ENCODE results near the gene IGLL5. TPM values are rescaled to one million over a fixed set of nuclear protein-coding genes. Genes with fewer than 3 reads are reported as not detected.
"Not testable (repeated sequence)": the region's sequence is repeated elsewhere in the genome, so short reads cannot be mapped to it uniquely, and the experiment has no call there.

IGLL5 gene
- total RNA-seq, 1 experiment from 2014 or later: not detected

DNA sequence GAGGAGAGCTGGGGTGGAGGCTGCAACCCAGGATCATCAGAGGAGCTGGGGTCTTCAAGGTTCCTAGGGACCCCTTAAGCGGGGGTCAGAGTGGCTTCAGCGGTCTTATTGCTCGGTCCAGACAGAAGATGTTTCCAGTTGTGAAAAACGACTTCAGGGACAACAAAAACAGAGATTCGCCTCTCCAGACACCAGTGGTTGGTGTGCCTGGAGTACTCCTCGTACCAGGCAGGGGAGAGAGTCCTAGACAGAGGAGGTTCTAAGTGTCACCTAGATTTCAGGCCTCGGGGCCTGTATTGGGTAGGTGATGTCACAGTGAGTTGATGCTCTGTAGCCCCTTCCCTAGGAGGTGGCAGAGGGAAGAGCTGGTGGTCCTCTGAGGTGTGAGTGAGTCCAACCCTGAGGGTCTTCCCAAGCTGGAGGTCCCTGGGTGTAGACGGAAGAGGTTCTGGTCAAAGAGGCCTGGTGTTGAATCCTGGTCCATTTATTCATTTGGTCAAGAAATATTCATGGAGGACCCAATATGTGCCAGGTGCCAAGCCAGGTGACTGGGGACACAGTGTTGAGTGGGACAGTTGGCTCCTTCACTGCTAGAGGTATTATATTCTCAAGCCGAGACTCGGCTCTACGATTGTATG, 4.4 kb upstream of the IGLL5 start:
- no peak for DNase-seq (ENCODE audit: low read depth)

DNA sequence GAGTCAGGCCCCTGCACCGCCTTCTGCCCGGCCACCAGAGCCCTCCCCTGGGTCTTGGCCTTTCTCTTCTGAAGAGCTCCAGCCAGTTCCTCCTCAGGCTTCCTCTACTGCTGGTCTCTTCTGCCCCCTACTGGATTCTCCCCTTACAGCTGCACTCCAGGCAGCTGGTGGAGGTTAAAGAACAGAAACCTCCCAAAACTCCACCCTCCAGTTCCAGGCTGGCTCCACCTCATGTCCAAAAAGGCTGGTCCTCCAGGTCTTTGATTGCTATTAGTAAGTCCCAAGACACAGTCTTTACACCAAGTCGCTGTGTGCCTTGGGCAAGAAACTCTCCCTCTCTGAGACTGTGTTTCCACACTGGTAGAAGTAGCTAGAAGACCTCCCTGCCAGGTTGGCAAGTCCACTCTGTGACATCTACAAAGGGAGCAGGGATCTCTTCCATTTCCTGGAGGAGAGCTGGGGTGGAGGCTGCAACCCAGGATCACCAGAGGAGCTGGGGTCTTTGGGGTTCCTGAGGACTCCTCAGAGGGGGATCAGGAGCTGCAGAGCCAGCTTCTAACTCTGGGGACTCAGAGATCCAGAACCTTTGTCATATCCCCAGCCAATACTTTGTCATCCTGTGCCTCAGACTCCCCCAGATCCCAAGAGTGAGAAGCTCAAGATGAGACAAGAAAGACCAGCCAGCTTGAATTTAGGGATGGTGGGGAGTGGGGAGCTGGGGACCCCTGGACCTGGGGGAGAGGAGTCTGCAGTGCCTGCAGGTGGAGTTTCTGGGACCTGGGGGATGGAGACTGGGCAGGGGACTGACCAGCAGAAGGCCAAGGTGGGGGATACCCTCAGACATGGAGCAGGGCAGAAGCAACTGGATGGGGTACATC, 3.4 kb upstream of the IGLL5 start:
- peak; percentile 61 for DNase-seq (ENCODE audit: low read depth)

DNA sequence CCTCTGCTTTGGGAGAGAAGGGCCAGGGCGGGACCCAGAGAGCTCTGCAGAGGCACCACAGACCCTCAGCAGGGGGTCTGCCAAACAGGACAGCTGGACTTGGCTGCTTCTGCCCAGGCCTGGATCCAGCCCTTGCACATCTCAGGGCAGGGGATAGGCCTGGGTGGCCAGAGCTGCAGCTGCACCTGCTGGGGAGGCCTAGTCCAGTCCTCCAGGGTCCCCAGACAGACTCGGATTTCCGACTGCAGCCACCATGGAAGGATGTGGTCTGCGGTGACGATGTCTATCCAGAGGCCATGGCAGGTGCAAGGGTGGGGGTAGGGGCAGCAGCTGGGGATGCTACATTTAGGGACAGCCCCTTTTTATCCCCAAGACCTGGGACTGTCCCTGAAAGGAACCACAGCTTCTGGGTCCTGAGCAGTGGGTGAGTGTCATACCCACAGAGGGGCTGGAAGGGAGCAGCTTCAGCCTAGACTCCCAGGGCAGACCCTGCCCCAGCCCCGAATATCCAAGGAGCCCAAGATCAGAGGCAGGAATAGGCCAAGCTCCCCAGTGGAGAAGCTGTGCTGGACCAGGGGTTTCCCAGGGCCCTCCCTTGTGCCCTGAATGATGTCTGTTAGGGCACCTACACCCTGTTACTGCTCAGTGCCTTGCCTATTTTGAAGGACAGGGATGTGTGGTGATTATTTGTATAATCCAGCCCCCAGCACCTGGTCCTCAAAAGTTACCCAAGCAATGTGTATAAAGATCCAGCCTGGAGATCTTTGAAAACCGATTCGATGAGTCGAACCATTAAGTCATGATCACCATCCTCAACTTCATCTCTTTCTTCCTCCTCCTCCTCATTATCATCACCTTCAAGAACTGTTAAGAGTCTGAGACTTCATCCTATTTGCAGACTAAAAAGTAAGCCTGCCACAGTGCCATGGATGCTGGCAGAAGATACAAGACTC, 2.5 kb upstream of the IGLL5 start:
- DNase-seq (ENCODE audit: low read depth): no peak

DNA sequence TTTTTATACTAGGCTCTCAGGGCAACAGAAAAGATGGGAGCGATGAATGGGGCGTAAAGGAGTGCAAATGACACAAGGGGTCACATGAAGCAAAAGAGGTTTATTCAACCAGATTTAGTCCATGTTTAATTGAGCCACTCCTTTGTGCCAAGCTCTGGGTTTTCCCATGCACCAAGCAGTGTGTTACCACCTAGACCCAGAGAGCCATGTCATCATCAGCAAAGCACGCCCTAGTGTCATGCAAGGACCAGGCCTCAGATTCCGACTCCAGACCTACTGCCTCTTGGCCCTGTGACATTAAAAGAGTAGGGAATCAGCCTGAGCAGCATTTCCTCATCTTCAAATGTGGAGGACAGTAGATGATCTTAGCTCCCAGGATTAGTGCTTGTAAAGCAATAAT, 1.1 kb upstream of the IGLL5 start:
- DNase-seq (ENCODE audit: low read depth): no peak

DNA sequence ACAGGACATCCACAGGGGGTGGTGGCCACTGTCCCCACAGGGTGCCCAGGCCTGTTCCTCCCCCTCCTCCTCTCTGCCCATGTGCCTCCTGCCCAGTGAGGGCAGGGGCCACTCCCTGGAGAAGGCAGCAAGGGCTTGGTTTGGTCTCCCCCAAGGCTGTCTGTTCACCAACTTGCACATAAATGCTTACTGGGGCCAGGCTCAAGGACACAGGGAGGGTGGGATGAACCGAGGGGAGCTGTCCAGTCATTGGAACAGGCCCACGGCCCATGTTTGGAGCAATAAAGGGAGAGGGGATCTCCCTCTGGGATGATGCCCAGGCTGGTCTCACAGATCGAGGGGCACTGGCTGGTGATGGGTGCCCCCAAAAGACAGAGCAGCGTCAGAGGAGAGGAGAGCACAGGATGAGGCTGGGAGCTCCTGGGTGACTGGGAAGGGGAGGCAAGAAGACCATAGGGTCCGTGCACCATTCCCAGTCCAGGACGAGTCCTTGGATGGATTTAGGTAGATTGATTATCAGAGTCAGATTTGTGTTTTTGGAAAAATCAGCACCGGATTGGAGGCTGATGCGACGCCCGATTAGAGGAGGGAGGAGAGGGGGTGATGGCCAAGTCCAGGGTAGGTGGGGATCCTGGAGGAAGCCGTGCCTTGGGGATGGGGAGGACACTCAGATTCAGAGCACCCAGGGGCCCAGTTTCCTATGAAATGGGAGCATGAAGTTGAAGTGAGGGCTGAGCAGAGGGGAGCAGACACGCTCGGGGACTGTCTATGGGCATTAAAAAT, 1.1 kb downstream of the IGLL5 start:
- no peak for DNase-seq (ENCODE audit: low read depth)

DNA sequence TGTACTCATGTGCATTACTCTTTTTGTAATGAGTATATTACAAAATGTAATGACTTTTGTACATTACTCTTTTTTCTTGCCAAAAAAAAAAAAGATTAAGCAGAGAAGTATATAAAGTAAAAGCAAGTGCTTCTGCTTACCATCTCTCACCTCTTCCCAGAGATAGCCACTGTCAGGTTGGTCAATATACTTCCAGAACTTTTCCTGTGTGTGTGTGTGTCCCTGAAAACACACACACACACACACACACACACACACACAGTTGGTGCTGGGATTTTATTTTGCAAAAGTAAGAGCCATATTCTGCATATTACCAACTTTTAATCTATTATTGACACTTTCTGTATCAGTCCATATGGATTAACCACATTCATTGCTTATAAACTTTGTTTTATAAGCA, 2.5 kb downstream of the IGLL5 start:
- no peak for DNase-seq (ENCODE audit: low read depth)

DNA sequence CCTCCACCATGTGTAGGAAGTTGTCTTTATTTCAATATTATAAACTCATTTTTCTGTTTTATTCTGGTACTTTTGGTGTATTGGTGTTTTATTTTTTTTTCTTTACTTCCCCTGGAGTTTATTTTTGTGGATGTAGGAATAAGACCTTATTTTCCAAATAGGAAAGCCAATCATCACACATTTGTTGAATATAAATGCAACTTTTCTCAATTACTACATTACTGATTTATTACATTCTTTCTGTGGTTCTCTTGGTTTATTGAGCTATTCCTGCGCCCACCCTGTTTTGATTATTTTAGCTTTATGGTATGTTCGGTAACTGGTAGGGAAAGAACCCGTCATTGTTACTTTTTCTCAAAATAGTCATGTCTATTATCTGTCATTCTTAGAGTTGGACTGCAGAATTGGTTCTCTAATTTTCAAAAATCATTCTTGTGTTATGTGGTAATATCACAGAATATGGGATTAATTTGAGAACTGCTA, 3.6 kb downstream of the IGLL5 start:
- no peak for DNase-seq (ENCODE audit: low read depth)

DNA sequence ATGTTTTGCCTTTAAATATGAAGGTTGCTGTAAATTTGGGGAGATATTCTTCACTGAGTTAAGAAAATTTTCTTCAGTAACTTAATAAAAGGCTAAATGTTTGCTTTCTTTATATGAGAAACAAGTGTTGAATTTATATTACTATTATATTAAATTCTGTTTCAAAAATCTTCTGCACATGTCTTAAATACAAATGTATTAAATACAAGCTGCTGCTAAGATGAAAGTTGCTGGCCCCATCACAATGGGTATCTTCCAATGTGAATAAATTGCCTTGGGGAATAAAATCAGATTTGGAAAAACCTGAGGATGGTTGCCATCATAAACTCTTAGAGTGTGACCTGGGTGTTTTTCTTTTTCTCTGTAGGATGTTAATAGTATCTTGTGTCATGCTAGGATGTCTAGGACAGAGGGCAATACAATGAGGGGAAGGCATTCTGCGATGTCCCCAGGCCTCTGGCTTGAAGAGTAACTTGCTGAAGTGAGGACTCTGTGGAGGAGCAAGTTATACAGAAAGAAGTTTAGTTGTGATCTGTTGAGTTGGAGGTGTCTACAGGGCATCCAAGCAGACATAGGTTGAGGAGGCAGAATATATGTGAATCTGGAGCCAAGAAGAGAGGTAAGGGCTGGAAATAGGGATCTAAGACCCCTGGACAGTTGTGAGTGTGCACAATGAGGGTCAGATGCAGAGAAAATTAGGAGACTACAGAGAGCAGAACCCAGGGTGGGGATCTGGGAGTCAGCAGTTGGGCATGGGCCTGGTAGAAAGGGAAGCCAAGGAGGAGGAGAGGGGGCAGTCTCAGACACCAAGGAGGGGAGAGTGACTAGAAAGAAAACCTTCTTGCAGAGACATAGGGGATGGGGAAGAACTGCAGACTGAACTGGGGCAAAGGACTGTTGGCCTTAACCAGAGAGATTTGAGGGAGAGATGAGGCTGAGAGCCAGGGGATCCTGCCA, 4.8 kb downstream of the IGLL5 start:
- DNase-seq (ENCODE audit: low read depth): no peak

DNA sequence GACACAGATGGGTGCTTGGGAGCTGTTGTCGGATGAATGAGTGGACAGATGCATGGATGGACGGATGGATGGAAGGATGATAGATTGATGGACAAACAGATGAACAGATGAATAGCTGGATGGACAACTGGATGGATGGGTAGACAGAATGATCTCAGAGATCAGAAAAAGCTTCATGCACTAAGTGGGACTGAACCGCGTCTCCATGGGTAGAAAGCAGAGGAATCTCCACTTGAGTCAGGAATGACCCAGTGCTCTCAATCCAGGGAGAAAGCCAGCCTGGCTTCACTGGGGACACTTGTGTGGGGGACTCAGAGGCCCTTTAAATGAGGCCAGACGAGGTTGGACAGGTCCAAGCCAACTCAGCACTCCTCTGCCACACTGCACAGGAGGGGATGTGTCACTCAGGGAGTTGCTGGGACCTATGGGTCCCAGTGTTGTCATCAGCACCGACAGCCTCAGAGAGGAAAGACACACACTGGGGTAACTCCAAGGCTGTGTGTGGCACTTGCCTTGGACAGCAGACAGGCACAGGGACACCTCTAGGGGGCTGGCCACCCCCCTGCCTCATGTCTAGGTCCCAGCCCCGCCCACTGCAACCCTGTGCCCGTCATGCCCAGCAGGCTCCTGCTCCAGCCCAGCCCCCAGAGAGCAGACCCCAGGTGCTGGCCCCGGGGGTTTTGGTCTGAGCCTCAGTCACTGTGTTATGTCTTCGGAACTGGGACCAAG, 5.6 kb downstream of the IGLL5 start:
- DNase-seq (ENCODE audit: low read depth): no peak

DNA sequence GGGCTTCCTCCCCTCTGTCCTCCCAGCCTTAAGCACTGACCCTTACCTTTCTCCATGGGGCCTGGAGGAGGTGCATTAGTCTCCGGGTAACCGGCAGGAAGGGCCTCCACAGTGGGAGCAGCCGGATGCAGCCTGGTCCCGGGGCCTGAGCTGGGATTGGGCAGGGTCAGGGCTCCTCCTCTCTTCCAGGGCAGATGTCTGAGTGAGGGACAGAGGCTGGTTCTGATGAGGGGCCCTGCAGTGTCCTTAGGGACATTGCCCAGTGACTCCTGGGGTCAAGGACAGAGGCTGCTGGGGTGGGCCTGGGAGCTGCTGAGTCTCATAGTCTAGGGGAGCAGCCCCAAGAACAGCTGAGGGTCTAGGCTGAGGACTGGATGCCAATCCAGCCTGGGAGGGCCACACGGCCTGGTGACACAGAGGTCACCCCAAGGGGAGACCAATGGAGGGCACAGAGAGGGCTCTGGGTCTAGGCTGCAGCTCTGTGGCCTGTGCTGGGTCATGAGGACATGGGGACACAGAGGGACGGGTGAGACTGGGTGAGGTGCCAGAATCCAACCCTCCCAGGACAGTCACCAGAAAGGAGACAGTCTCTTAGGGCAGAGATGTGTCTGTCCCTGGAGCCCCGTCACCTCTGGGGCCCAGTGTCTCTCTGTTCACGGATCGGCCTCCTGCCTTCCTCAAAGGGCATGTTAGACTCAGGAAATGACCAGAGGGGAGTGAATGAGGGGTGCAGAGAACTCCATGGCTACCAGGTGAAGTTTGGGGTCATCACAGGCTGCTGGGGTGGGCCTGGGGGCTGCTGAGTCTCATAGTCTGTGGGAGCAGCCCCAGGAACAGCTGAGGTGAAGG, 6.5 kb downstream of the IGLL5 start:
- DNase-seq (ENCODE audit: low read depth): no peak

DNA sequence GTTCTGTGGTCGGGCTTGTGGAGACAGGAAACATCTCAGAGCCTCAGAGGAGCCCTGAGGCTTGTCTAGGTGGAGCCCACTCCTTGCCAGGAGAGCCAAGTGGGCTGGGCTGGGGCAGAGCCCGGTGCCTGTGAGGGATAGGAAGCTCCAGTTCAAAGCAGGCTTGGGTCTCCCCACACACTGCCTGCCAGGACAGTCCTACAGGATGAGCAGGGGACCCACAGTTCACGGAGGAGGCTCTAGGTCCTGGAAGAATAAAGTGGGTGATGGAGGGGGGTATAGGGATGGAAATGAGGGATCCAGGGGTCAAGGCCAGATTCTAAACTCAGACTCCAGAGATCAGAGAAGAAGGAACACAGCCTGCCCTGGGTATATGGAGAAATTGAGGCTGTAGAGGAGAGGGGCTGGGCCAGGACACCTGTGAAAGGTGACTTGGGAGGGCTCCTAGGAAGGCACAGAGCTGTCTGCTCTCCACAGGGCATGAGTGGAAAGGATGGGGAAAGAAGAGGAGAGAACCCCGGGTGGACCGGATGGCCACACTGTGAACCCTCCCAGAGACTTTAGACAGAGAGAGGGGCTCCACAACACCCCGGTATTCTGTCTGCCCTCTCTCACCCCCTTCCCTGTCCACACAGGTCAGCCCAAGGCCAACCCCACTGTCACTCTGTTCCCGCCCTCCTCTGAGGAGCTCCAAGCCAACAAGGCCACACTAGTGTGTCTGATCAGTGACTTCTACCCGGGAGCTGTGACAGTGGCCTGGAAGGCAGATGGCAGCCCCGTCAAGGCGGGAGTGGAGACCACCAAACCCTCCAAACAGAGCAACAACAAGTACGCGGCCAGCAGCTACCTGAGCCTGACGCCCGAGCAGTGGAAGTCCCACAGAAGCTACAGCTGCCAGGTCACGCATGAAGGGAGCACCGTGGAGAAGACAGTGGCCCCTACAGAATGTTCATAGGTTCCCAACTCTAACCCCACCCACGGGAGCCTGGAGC, 7.4 kb downstream of the IGLL5 start:
- no peak for DNase-seq (ENCODE audit: low read depth)

DNA sequence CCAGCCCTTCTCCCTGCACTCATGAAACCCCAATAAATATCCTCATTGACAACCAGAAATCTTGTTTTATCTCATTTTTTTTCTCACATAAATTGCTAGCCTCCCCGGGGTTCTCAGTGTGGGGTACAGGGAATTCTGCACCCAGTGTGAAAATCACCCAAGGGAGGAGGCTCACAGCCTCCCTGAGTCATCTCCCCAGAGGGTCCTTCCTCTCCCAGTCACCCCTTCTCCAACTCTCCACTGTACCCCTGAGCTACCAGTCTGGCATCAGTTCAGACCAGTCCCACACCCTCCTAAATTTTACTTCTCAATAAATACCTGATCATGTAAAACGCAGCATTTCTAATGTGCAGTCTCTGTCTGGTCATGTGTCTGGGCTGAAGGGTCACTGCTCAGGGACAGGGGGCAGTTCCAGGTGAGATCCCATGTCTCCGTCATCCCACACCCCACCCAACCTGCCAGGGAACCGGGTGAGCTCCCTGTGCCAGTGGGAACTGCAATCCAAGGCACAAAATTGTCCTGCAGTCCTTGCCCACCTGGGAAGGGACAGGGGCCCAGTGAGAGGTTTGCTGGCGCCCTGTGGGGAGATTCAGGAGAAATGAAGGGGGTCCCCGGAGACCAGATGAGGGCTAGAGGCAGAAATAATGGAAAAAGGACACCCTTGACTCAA, 8.3 kb downstream of the IGLL5 start:
- no peak for DNase-seq (ENCODE audit: low read depth)

DNA sequence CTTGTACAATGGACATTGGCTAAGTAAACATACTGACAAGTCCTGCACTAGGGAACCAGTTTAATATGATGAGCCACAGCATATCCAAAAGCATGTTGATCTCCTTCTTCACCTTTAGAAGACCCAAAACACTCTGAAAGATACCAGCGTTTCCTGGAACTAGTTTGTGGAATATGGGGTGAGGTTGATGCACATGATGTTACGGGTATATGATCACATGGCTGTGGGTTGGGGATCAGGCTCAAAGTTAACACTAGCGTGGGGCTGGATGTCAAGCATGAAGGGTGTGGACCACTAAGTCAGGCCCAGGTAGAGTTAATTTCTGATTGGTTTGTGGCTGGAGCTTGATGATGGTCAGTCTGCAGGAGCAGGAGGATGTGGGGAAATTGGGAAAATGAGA, 9.0 kb downstream of the IGLL5 start:
- no peak for DNase-seq (ENCODE audit: low read depth)

DNA sequence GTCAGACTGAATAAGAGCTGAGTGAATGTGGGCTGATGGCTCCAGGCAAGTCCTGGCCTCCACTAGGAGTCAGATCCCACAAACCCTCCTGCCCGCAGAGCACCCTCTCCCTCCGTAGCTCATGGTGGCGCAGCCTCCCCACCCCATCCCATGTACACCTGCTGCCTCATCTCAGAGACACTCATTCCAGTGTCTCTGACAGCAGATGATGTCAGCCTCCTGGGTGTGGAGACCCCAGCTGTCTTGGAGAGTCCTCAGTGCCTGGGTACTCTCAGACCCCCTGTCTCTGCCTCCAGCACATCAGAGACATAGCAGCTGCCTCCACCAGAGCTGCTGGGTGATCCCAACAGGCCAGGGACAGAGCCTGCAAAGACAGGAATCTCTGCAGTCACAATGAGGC, 9.5 kb downstream of the IGLL5 start:
- DNase-seq (ENCODE audit: low read depth): no peak

DNA sequence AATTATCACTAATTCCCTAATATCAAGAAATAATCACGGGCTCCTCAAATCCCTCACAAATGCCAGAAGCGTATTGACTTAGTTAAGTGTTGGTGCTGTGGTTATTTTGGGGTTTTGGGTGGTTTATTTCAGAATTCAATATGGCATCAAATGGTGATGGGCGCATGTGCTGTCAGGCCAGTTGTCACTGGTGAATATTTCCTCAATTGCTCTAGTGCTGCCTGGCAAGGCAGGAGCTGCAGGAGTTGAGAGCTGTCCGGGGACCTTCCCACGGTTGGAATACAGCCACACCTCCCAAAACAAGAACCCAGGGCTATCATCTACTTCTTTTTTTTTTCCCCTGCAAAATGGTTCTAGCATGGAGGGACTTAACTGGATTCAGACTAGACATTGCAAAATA, 10.3 kb downstream of the IGLL5 start:
- DNase-seq (ENCODE audit: low read depth): no peak

DNA sequence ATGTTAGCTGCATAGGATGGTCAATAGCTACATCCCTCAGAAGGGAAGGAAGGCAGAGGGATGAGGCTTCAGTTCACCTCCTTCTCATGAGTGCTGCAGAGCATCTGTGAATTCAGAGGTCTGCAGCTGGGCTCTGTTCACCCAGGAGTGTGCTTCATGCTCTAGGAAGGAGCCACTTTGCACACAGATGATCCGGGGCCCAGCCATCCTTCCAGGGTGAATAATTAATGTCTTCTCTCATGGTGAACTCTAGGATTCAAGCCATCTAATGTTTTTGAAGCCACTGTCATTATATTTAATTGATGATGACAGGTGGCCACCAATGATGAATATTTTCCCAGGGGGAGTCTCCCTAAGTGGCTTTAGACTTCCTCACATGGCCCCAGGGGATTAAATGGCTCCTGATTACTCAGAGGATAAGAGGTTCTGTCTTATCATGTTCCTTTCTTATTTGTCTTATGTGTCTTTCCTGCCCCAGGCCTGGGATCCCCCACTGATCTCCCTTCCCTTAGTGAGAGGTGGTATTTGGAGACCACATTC, 10.9 kb downstream of the IGLL5 start:
- DNase-seq (ENCODE audit: low read depth): not testable (repeated sequence)

All from HT1080 (cell line).